Eye (tissue), 1 donor: ENCODE data around the gene KSR1.
"Not testable (repeated sequence)": the region's sequence is repeated elsewhere in the genome, so short reads cannot be mapped to it uniquely, and the experiment has no call there.

ENCODE experiments used
- DNase-seq: peaks from one replicate; pipeline ENCODE4 v3.0.0-alpha.2; 2015

Gene KSR1

GRCh38 chr17:27455236-27455913, 873 bp upstream of the KSR1 start:
- DNase-seq: peak; percentile 36

GRCh38 chr17:27456681-27457359, 572 bp downstream of the KSR1 start:
- peak; percentile 85 for DNase-seq

- peak; percentile 57 for DNase-seq
Measured at GRCh38 chr17:27457360-27457715, 1.1 kb downstream of the KSR1 start.

GRCh38 chr17:27457731-27458523, 1.7 kb downstream of the KSR1 start:
- peak; percentile 73 for DNase-seq

GRCh38 chr17:27458524-27458908, 2.3 kb downstream of the KSR1 start:
- DNase-seq: no peak

- no peak for DNase-seq
Measured at GRCh38 chr17:27459433-27459832, 3.2 kb downstream of the KSR1 start.

GRCh38 chr17:27460196-27460725, 4.0 kb downstream of the KSR1 start:
- no peak for DNase-seq

- DNase-seq: no peak
Measured at GRCh38 chr17:27461192-27461859, 5.1 kb downstream of the KSR1 start.

- DNase-seq: no peak
Measured at GRCh38 chr17:27462149-27462548, 5.9 kb downstream of the KSR1 start.

- DNase-seq: no peak
Measured at GRCh38 chr17:27462714-27463113, 6.5 kb downstream of the KSR1 start.

- no peak for DNase-seq
Measured at GRCh38 chr17:27463235-27463677, 7.0 kb downstream of the KSR1 start.

GRCh38 chr17:27464019-27464418, 7.8 kb downstream of the KSR1 start:
- not testable (repeated sequence) for DNase-seq

GRCh38 chr17:27464431-27464830, 8.2 kb downstream of the KSR1 start:
- no peak for DNase-seq

GRCh38 chr17:27465875-27466274, 9.6 kb downstream of the KSR1 start:
- DNase-seq: not testable (repeated sequence)

GRCh38 chr17:27466376-27466742, 10.1 kb downstream of the KSR1 start:
- no peak for DNase-seq

GRCh38 chr17:27466743-27467375, 10.6 kb downstream of the KSR1 start:
- no peak for DNase-seq

GRCh38 chr17:27469256-27469655, 13.0 kb downstream of the KSR1 start:
- no peak for DNase-seq

GRCh38 chr17:27471321-27472269, 15.3 kb downstream of the KSR1 start:
- DNase-seq: no peak

- DNase-seq: no peak
Measured at GRCh38 chr17:27473190-27473747, 17.0 kb downstream of the KSR1 start.

GRCh38 chr17:27473748-27474609, 17.7 kb downstream of the KSR1 start:
- no peak for DNase-seq
